ENCODE data around the gene MYBBP1A.

- TF ChIP-seq CTCF (IDR thresholded peaks at IDR 0.05; ENCODE audit: low read depth, low read length, missing input control) (no peak), RAD21 (IDR thresholded peaks at IDR 0.05) (no peak), SP1 (IDR thresholded peaks at IDR 0.05) (no peak)
Measured at GRCh38 chr17:4573669-4574068, 18.5 kb upstream of the MYBBP1A start.

Data from liver (tissue), 3 donors.